Measurements from ENCODE around the gene EHMT2. TPM values are rescaled to one million over a fixed set of nuclear protein-coding genes. Genes with fewer than 3 reads are reported as not detected.
A peak's percentile ranks its signal among the peaks of the same experiment; 100 is the strongest.
"Not testable (repeated sequence)": the region's sequence is repeated elsewhere in the genome, so short reads cannot be mapped to it uniquely, and the experiment has no call there.

Gene EHMT2
- total RNA-seq, 1 experiment from 2014 or later, result 58.6 TPM

DNA sequence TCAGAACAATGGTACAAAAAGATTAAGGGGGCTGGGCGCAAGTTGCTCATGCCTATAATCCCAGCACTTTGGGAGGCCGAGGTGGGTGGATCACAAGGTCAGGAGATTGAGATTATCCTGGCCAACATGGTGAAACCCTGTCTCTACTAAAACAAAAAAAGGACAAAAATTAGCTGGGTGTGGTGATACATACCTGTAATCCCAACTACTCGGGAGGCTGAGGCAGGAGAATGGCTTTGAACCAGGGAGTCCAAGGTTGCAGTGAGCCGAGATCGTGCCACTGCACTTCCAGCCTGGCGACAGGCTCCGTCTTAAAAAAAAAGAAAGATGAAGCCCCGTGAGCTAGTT is 57.7 kb downstream of the EHMT2 start:
- not testable (repeated sequence) for DNase-seq (ENCODE audit: low read depth)

GRCh38 chr6:31838968-31839367 is 58.5 kb downstream of the EHMT2 start:
- DNase-seq (ENCODE audit: low read depth), result no peak

DNA sequence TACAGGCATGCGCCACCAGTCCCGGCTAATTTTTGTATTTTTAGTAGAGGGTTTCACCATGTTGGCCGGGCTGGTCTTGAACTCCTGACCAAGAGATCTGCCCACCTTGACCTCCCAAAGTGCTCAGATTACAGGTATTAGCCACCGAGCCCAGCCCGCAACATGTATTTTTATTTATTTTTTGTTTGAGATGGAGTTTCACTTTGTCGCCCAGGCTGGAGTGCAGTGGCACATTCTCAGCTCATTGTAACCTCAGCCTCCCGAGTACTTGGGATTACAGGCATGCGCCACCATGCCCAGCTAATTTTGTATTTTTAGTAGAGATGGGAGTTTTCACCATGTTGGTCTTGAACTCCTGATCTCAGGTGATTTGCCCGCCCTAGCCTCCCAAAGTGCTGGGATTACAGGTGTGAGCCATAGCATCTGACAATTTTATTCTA is 59.4 kb downstream of the EHMT2 start:
- DNase-seq (ENCODE audit: low read depth), result not testable (repeated sequence)

GRCh38 chr6:31837369-31838113 is 60.0 kb downstream of the EHMT2 start:
- DNase-seq (ENCODE audit: low read depth), result no peak

GRCh38 chr6:31836474-31837368 is 60.8 kb downstream of the EHMT2 start:
- peak; percentile 69 for DNase-seq (ENCODE audit: low read depth)

DNA sequence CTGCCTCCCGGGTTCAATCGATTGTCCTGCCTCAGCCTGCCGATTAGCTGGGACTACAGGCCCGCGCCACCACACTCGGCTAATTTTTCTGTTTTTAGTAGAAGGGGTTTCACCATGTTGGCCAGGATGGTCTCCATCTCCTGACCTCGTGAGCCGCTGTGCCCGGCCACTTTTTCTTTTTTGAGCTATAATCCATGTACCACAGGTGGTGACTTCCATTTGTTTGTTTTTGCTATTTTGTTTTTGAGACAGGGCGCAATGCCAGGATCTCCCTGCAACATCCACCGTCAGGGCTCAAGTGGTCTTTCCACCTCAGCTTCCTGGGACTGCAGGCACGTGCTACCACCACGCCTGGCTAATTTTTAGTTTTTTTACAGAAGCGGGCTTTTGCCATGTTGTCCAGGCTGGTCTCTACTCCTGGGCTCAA is 61.4 kb downstream of the EHMT2 start:
- no peak for DNase-seq (ENCODE audit: low read depth)

GRCh38 chr6:31834367-31835250 is 62.9 kb downstream of the EHMT2 start:
- peak; percentile 89 for DNase-seq (ENCODE audit: low read depth)

DNA sequence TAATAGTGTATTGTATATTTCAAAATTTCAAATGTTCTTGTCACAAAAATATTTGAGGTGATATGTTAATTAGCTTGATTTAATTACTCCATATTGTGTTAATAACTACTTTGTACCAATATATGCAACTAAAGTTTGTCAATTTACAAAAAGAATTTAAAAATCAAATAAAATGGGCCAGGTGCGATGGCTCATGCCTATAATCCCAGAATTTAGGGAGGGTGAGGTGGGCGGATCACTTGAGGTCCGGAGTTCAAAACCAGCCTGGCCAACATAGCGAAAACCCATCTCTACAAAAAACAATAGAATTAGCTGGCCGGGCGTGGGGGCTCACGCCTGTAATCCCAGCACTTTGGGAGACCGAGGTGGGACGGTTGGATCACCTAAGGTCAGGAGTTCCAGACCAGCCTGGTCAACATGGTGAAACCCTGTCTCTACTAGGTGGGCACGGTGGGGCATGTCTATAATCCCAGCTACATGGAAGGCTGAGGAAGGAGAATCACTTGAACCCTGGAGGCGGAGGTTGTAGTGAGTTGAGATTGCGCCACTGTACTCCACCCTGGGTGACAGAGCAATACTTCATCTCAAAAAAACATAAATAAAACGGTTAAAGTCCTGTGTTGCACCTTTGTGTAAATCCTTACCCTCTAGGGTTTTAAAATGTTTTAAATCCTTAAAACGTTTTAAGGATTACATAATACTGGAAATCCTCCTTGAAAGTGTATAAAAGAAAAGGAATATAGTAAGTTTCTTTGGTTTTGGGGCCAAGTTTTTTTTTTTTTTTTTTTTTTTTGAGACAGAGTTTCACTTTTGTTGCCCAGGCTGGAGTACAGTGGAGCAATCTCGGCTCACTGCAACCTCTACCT is 65.9 kb downstream of the EHMT2 start:
- no peak for DNase-seq (ENCODE audit: low read depth)

GRCh38 chr6:31830886-31831335 is 66.6 kb downstream of the EHMT2 start:
- no peak for DNase-seq (ENCODE audit: low read depth)

Other genes starting within 250 kb of the EHMT2 start
- 180 and 219 TPM in 2 replicates for gene BAG6, start 245.0 kb downstream of the EHMT2 start, total RNA-seq (2014; rRNA removed)
- gene APOM, start 241.8 kb downstream of the EHMT2 start, total RNA-seq (2014; rRNA removed), result 3.9 and 4.4 TPM in 2 replicates
- 30.0 and 31.3 TPM in 2 replicates for gene C6orf47, start 236.9 kb downstream of the EHMT2 start, total RNA-seq (2014; rRNA removed)
- 28.5 and 31.2 TPM in 2 replicates for gene GPANK1, start 232.7 kb downstream of the EHMT2 start, total RNA-seq (2014; rRNA removed)
- 292 and 320 TPM in 2 replicates for gene CSNK2B, start 231.6 kb downstream of the EHMT2 start, total RNA-seq (2014; rRNA removed)
- gene LY6G5B, start 227.7 kb downstream of the EHMT2 start, total RNA-seq (2014; rRNA removed), result 2.4 and 4.0 TPM in 2 replicates
- 1.4 and 3.2 TPM in 2 replicates for gene LY6G5C, start 216.6 kb downstream of the EHMT2 start, total RNA-seq (2014; rRNA removed)
- gene ABHD16A, start 194.4 kb downstream of the EHMT2 start, total RNA-seq (2014; rRNA removed), result 45.8 and 50.5 TPM in 2 replicates
- not detected in 2 replicates for gene LY6G6F, start 190.8 kb downstream of the EHMT2 start, total RNA-seq (2014; rRNA removed)
- not detected in 2 replicates for gene LY6G6D, start 182.3 kb downstream of the EHMT2 start, total RNA-seq (2014; rRNA removed)
- 0.51 TPM in 1 of 2 replicates, not detected in the other for gene LY6G6C, start 176.0 kb downstream of the EHMT2 start, total RNA-seq (2014; rRNA removed)
- gene MPIG6B, start 174.3 kb downstream of the EHMT2 start, total RNA-seq (2014; rRNA removed), result not detected in 2 replicates
- gene DDAH2, start 168.4 kb downstream of the EHMT2 start, total RNA-seq (2014; rRNA removed), result 78.4 and 85.8 TPM in 2 replicates
- gene CLIC1, start 161.2 kb downstream of the EHMT2 start, total RNA-seq (2014; rRNA removed), result 771 and 894 TPM in 2 replicates
- gene MSH5, start 157.7 kb downstream of the EHMT2 start, total RNA-seq (2014; rRNA removed), result 13.2 and 16.5 TPM in 2 replicates
- 1.5 and 2.7 TPM in 2 replicates for gene SAPCD1, start 135.0 kb downstream of the EHMT2 start, total RNA-seq (2014; rRNA removed)
- not detected in 2 replicates for gene VWA7, start 120.4 kb downstream of the EHMT2 start, total RNA-seq (2014; rRNA removed)
- 63.2 and 68.7 TPM in 2 replicates for gene VARS1, start 101.9 kb downstream of the EHMT2 start, total RNA-seq (2014; rRNA removed)
- 78.7 and 88.2 TPM in 2 replicates for gene LSM2, start 90.7 kb downstream of the EHMT2 start, total RNA-seq (2014; rRNA removed)
- gene HSPA1L, start 82.4 kb downstream of the EHMT2 start, total RNA-seq (2014; rRNA removed), result 0.71 and 1.5 TPM in 2 replicates
- 98.9 and 101 TPM in 2 replicates for gene HSPA1A, start 82.2 kb downstream of the EHMT2 start, total RNA-seq (2014; rRNA removed)
- gene HSPA1B, start 70.0 kb downstream of the EHMT2 start, total RNA-seq (2014; rRNA removed), result 86.1 and 92.2 TPM in 2 replicates
- 43.9 and 57.2 TPM in 2 replicates for gene NEU1, start 34.9 kb downstream of the EHMT2 start, total RNA-seq (2014; rRNA removed)
- 0.06 TPM in 1 of 2 replicates, not detected in the other for gene SLC44A4, start 18.7 kb downstream of the EHMT2 start, total RNA-seq (2014; rRNA removed)
- 1.2 and 3.0 TPM in 2 replicates for gene ZBTB12, start 4.4 kb upstream of the EHMT2 start, total RNA-seq (2014; rRNA removed)
- 0.86 and 1.2 TPM in 2 replicates for gene C2, start 30.0 kb upstream of the EHMT2 start, total RNA-seq (2014; rRNA removed)
- 1.1 and 1.4 TPM in 2 replicates for gene CFB, start 48.4 kb upstream of the EHMT2 start, total RNA-seq (2014; rRNA removed)
- 129 TPM in 2 replicates for gene NELFE, start 61.3 kb upstream of the EHMT2 start, total RNA-seq (2014; rRNA removed)
- gene SKIC2, start 61.5 kb upstream of the EHMT2 start, total RNA-seq (2014; rRNA removed), result 40.0 and 44.1 TPM in 2 replicates
- gene DXO, start 74.4 kb upstream of the EHMT2 start, total RNA-seq (2014; rRNA removed), result 19.1 and 19.5 TPM in 2 replicates
- gene C4A, start 84.4 kb upstream of the EHMT2 start, total RNA-seq (2014; rRNA removed), result 1.9 and 2.2 TPM in 2 replicates
- 1.8 and 3.5 TPM in 2 replicates for gene C4B, start 117.1 kb upstream of the EHMT2 start, total RNA-seq (2014; rRNA removed)
- 0.13 TPM in 1 of 2 replicates, not detected in the other for gene CYP21A2, start 140.7 kb upstream of the EHMT2 start, total RNA-seq (2014; rRNA removed)
- gene TNXB, start 211.6 kb upstream of the EHMT2 start, total RNA-seq (2014; rRNA removed), result under 0.01 and 0.06 TPM in 2 replicates
- gene ATF6B, start 230.5 kb upstream of the EHMT2 start, total RNA-seq (2014; rRNA removed), result 29.8 and 34.7 TPM in 2 replicates
- 8.4 and 8.9 TPM in 2 replicates for gene FKBPL, start 232.6 kb upstream of the EHMT2 start, total RNA-seq (2014; rRNA removed)